ENCODE data around the gene KLHL3.

- no peak for TF ChIP-seq CTCF (IDR thresholded peaks at IDR 0.05)
- no peak for TF ChIP-seq POLR2A (IDR thresholded peaks at IDR 0.05)
Measured at GRCh38 chr5:137612576-137612975, 123.3 kb downstream of the KLHL3 start.

All from right lobe of liver (tissue), 4 donors.